GM12892 (cell line): ENCODE data around the gene HOXD4.

ENCODE experiments used
- DNase-seq: peaks from one replicate; pipeline ENCODE4 v3.0.0; 2011; ENCODE audit not compliant: insufficient read length
- FAIRE-seq: peaks from 2 replicates; lab custom pipeline; 2011; peaks lifted over from hg19 to GRCh38; lab: Jason Lieb, UNC
- POLR2A ChIP-seq: IDR thresholded peaks from 2 replicates; pipeline ENCODE4 v1.6.1; 2011; ENCODE audit warnings: low read depth, low read length, control low read depth
- POLR2AphosphoS5 ChIP-seq: IDR thresholded peaks from 2 replicates; pipeline ENCODE4 v1.6.1; 2011; ENCODE audit warnings: low read depth, low read length, control low read depth
- TAF1 ChIP-seq: IDR thresholded peaks from 2 replicates; pipeline ENCODE4 v1.6.1; 2011; ENCODE audit warnings: low read depth, mild to moderate bottlenecking, control low read depth, low read length, borderline replicate concordance

The HOXD4 gene

DNA sequence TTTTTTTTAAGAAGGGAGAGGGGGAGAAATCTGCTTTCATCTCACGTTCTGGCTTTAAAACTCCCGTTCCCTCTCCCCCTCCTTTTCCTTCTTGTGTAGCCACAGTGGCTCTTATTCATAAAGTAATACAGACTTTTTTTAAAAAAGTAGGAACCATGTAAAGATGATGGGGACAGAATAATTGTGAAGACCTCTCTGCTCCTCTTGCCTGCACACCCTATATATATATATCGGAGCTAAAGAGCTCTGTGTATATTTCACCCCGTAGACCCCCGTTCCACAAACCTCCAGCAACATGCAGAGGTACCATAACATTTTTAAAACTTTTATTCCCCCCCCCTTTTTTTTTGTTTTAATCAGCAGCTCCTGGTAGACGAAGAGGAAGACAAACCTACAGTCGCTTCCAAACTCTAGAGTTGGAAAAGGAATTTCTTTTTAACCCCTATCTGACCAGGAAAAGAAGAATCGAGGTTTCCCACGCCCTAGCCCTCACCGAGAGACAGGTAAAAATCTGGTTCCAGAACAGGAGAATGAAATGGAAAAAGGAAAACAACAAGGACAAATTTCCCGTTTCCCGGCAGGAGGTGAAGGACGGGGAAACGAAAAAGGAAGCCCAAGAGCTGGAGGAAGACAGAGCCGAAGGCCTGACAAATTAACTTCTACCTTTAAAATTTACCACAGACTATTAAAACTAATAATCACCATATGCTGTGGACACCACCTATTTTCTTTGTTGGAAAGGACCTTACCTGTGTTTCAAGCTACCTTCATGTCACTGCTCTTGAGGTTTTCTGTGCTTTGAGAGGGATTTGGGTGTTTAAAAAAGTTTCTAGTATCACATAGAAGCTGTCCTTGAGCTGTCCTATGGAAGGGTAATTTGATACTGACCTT, 20.1 kb upstream of the HOXD4 start:
- no peak for TF ChIP-seq POLR2A
- no peak for TF ChIP-seq POLR2AphosphoS5
- TF ChIP-seq TAF1: no peak
- no peak for DNase-seq
- FAIRE-seq: no peak

GRCh38 chr2:176131848-176132158, 19.5 kb upstream of the HOXD4 start:
- TF ChIP-seq TAF1: no peak
- TF ChIP-seq POLR2AphosphoS5: no peak
- no peak for TF ChIP-seq POLR2A
- FAIRE-seq (no peak), DNase-seq (no peak)

DNA sequence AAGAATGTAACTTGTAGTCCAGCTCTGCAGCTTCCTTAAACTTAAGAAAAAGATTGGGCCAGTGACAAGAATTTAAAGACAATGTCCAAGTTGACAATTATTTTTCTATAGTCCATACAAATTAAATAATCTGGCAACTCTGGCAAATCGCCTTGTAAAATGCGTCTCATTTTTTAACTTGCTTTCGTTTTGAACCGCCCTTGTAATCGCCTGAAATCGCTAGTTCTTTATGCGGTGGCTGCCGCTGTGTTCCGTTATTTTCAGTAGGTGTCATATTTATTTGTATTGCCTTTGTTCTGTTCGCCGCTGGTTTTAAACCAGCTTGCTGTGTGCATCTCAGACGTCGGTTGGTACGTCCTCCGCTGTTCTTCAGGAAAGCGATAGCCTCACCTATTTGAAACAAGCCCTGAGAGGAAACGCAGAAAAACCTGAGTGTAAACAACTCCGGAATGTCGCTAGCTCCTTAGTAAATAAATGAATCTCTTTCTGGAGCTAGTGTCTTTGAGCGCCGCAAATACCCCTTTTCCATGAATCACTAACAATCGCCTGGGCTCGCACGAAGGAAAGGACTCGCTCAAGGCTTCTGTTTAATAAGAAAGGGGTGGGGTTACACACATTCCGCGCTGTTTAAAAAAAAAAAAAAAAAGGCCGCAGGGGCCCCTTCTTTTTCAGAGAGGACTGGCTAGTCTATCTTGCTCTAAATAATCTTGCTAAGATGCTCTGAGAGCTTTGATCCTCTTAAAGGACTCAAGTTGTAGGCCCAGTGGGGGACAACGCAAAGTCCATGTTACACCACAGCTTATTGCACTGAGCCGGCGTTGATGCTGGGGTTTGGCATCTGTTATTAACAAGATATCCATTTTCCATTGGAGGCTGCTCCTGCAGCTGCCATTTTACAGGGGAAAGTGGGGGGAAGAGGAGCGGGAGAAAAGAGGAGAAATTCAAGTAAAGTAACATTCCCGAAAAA, 18.9 kb upstream of the HOXD4 start:
- TF ChIP-seq POLR2AphosphoS5: no peak
- TF ChIP-seq POLR2A: no peak
- TF ChIP-seq TAF1: no peak

DNA sequence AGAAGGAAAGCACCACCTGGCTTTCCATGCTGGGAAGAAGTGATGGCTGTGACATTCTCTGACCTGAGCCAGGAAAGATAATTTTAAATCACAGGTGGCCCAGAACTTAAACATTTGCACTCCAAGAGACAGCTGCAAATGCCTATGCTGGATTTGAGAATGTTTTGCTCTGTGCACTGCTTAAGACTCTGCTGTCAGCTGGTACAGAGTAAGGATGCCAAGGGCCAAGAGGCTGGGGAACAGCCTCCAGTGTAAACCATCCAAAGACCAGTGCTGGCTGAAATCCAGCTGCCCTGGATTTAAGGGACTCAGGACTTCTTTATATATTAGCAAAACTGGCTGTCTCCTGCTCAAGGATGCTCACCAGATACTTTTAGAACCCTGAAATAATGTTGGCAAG, 18.0 kb upstream of the HOXD4 start:
- DNase-seq: no peak
- no peak for TF ChIP-seq TAF1
- TF ChIP-seq POLR2A: no peak
- no peak for TF ChIP-seq POLR2AphosphoS5
- FAIRE-seq: no peak

More for the DNA sequence above, 18.9 kb upstream of the HOXD4 start:
- DNase-seq (no peak), FAIRE-seq (no peak)

- TF ChIP-seq POLR2A (no peak), TAF1 (no peak), POLR2AphosphoS5 (no peak)
- FAIRE-seq: no peak
- DNase-seq: no peak
Measured at GRCh38 chr2:176134035-176134434, 17.3 kb upstream of the HOXD4 start.

DNA sequence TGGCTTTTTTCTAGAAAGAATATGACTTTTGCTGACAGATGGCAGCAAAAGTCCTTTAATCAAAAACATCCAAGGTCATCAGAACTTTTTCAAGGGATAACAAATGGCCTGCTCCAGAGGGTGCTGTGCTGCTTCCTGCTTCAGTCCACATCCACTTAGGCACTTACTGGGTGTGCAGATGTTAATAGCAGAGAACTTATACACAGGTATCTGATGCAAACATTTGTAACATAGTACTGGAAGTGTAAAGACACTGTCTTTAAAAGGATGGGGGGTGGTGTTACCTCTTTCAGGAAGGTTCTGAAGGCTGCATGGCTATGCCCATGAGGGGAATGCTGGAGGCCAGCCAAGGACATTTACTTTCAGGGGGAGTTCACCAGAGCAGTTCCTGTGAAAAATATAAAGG, 16.3 kb upstream of the HOXD4 start:
- TF ChIP-seq POLR2AphosphoS5: no peak
- TF ChIP-seq POLR2A: no peak
- no peak for TF ChIP-seq TAF1
- no peak for FAIRE-seq
- DNase-seq: no peak

GRCh38 chr2:176136374-176137251, 14.7 kb upstream of the HOXD4 start:
- no peak for TF ChIP-seq POLR2A
- TF ChIP-seq POLR2AphosphoS5: no peak
- TF ChIP-seq TAF1: no peak
- DNase-seq: no peak
- FAIRE-seq: no peak

- TF ChIP-seq POLR2A: no peak
- no peak for TF ChIP-seq TAF1
- no peak for TF ChIP-seq POLR2AphosphoS5
- FAIRE-seq (no peak), DNase-seq (no peak)
Measured at GRCh38 chr2:176137252-176137580, 14.1 kb upstream of the HOXD4 start.

DNA sequence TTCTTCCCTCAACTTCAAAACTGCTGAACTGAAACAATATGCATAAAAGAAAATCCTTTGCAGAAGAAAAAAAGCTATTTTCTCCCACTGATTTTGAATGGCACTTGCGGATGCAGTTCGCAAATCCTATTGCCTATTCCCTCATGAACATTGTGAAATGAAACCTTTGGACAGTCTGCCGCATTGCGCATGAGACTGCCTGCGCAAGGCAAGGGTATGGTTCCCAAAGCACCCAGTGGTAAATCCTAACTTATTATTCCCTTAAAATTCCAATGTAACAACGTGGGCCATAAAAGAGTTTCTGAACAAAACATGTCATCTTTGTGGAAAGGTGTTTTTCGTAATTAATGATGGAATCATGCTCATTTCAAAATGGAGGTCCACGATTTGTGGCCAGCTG, 13.4 kb upstream of the HOXD4 start:
- no peak for FAIRE-seq
- no peak for DNase-seq
- TF ChIP-seq TAF1 (no peak), POLR2AphosphoS5 (no peak), POLR2A (no peak)

DNA sequence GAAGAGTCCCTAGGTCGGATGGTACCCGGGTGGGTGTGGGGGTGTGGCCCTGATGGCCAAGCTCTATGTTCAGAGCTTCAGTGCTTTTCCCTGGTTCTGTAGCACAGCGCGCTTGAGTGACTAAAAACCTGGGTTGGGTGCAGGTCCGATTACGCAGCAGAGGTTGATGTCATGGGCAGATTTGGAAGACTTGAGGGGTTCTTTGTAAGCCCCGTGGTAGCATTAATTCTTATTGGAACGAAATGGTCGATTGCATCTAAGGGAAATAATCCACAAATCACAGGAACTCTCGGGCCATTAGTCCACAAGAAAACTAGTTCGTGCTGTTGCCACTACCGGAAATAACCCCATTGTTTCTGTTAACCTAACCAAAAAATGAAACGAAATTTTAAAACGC, 12.8 kb upstream of the HOXD4 start:
- DNase-seq: no peak
- TF ChIP-seq POLR2AphosphoS5 (no peak), TAF1 (no peak), POLR2A (no peak)
- no peak for FAIRE-seq

GRCh38 chr2:176138923-176139660, 12.3 kb upstream of the HOXD4 start:
- no peak for TF ChIP-seq POLR2AphosphoS5
- TF ChIP-seq TAF1: no peak
- TF ChIP-seq POLR2A: no peak
- DNase-seq (no peak), FAIRE-seq (no peak)
